Natural killer cell (primary cell): Measurements from ENCODE around the gene SH2D7. TPM values are rescaled to one million over a fixed set of nuclear protein-coding genes. Genes with fewer than 3 reads are reported as not detected.

ENCODE experiments used
- ATAC-seq, 3 donors: fragments of 150-1000 bp in 2 of 3; fragments of 200-7000 bp in 1 of 3; cut with Tn5 transposase; 1 replicate in 1 of 3; 2 replicates in 2 of 3; pipeline ENCODE4 v1.10.0; 2021; ENCODE audit warnings: mild to moderate bottlenecking in 2 of 3, moderate library complexity in 2 of 3
- DNase-seq, 2 donors: peaks; one replicate each; pipeline versions ENCODE4 v3.0.0 to v3.0.0-alpha.2; 2013 to 2021; ENCODE audit warnings: mixed read lengths in 1 of 2
- H3K27ac ChIP-seq: one replicate; pipeline ENCODE4 v1.5.1; 2013; ENCODE audit warnings: mild to moderate bottlenecking, low read length
- H3K27me3 ChIP-seq: one replicate; pipeline ENCODE4 v1.6.1; 2013; ENCODE audit warnings: low read length; ENCODE audit not compliant: control insufficient read depth, insufficient read depth
- H3K36me3 ChIP-seq: one replicate; pipeline ENCODE4 v1.6.1; 2013; ENCODE audit warnings: low read length; ENCODE audit not compliant: control insufficient read depth, insufficient read depth
- H3K4me1 ChIP-seq: one replicate; pipeline ENCODE4 v1.6.1; 2013; ENCODE audit warnings: low read length; ENCODE audit not compliant: control insufficient read depth, insufficient read depth
- H3K4me3 ChIP-seq: one replicate; pipeline ENCODE4 v1.5.1; 2013; ENCODE audit warnings: low read length
- H3K9me3 ChIP-seq: one replicate; pipeline ENCODE4 v1.6.1; 2013; ENCODE audit warnings: low read length; ENCODE audit not compliant: control insufficient read depth, insufficient read depth
- H3K27ac Mint-ChIP-seq, 2 donors: one replicate each; pipeline ENCODE4 v1.8.0; 2022; ENCODE audit warnings: mild to moderate bottlenecking in 2 of 2, mixed read lengths in 2 of 2, moderate library complexity in 1 of 2
- H3K27me3 Mint-ChIP-seq, 2 donors: one replicate each; pipeline ENCODE4 v1.8.0; 2022; ENCODE audit warnings: low read depth in 2 of 2, mixed read lengths in 2 of 2
- H3K36me3 Mint-ChIP-seq: one replicate; pipeline ENCODE4 v1.8.0; 2022; ENCODE audit warnings: mixed read lengths
- H3K4me1 Mint-ChIP-seq, 2 donors: one replicate each; pipeline ENCODE4 v1.8.0; 2022; ENCODE audit warnings: mixed read lengths in 2 of 2
- H3K4me3 Mint-ChIP-seq: one replicate; pipeline ENCODE4 v1.8.0; 2022; ENCODE audit warnings: mild to moderate bottlenecking, moderate library complexity, mixed read lengths
- H3K9me3 Mint-ChIP-seq, 2 donors: one replicate each; pipeline ENCODE4 v1.8.0; 2022; ENCODE audit warnings: mixed read lengths in 2 of 2
- CTCF ChIP-seq: fragments of 200-600 bp; IDR thresholded peaks from one replicate; pipeline ENCODE4 v1.8.0; 2022; ENCODE audit warnings: antibody characterized with exemption
- WGBS: methylation state at CpG from one replicate; pipeline ENCODE4 v1.1.7; 2013; ENCODE audit warnings: missing lambda C conversion rate; ENCODE audit not compliant: insufficient coverage; 5-methylcytosine and 5-hydroxymethylcytosine counted together
- intact Hi-C: fragments of 100-400 bp; cut with micrococcal nuclease; formaldehyde crosslinking; loops from one replicate; pipeline ENCODE4 v1.14.2; 2022
- total RNA-seq, 4 donors: library from RNA; stranded (reverse); fragments of 120-200 nt in 1 of 4; gene quantifications; one replicate each; pipeline versions ENCODE4 v1.2.3 to v1.2.4, GENCODE V29; 2013 to 2022

SH2D7 gene
- total RNA-seq, 3 donors from 2014 or later (not counting 1 experiment from before 2014, with no cell fraction given), result not detected

- Histone ChIP-seq H3K4me3 (no peak overlapping the region), H3K36me3 (no peaks in the 10 kb centered on the region), H3K27me3 (no peaks in the 10 kb centered on the region), H3K9me3 (no peaks in the 10 kb centered on the region), H3K4me1 (peaks cover 55% of the 10 kb centered on the region), H3K27ac (no peak overlapping the region)
- no peaks in the 10 kb centered on the region for H3K36me3 Mint-ChIP-seq
- TF ChIP-seq CTCF, result no peak
- no peaks in the 10 kb centered on the region for H3K27me3 Mint-ChIP-seq
- ATAC-seq (no peak), DNase-seq (no peak)
- intact Hi-C loops, result no loop called here
- no peaks in the 10 kb centered on the region for H3K9me3 Mint-ChIP-seq
- H3K27ac Mint-ChIP-seq, result peak overlapping the region; percentile 11 to 67
- no peak overlapping the region for H3K4me3 Mint-ChIP-seq
- 90% methylated on average over 4 of the region's 5 CpGs for WGBS
- H3K4me1 Mint-ChIP-seq, result peaks cover 36 to 45% of the 10 kb centered on the region in 2 donors
These were observed 19.1 kb upstream of the SH2D7 start for GRCh38 chr15:78073046-78073787.

GRCh38 chr15:78075490-78076230 is 16.7 kb upstream of the SH2D7 start:
- H3K27me3 ChIP-seq, result no peaks in the 10 kb centered on the region
- H3K4me1 Mint-ChIP-seq, result peaks cover 36 to 45% of the 10 kb centered on the region in 2 donors
- TF ChIP-seq CTCF, result no peak
- H3K4me3 Mint-ChIP-seq, result peak overlapping the region; percentile 98
- intact Hi-C loops, result no loop called here
- H3K4me1 ChIP-seq, result peaks cover 31% of the 10 kb centered on the region
- H3K27ac ChIP-seq, result no peak overlapping the region
- H3K36me3 Mint-ChIP-seq, result no peaks in the 10 kb centered on the region
- no peaks in the 10 kb centered on the region for H3K36me3 ChIP-seq
- WGBS, result 58% methylated on average over 7 of the region's 7 CpGs
- H3K27me3 Mint-ChIP-seq, result no peaks in the 10 kb centered on the region
- H3K27ac Mint-ChIP-seq, result peak overlapping the region; percentile 80 to 92
- H3K9me3 ChIP-seq, result no peaks in the 10 kb centered on the region
- no peak for DNase-seq
- H3K4me3 ChIP-seq, result peak overlapping the region; percentile 86
- ATAC-seq, result no peak
- H3K9me3 Mint-ChIP-seq, result no peaks in the 10 kb centered on the region

GRCh38 chr15:78076231-78077052 is 15.9 kb upstream of the SH2D7 start:
- Mint-ChIP-seq H3K27me3 (no peaks in the 10 kb centered on the region), H3K4me3 (peak overlapping the region; percentile 98), H3K36me3 (no peaks in the 10 kb centered on the region), H3K9me3 (no peaks in the 10 kb centered on the region), H3K4me1 (peaks cover 36 to 45% of the 10 kb centered on the region in 2 donors), H3K27ac (peak overlapping the region; percentile 80 to 92)
- no peaks in the 10 kb centered on the region for H3K9me3 ChIP-seq
- intact Hi-C loops, result loop anchor here (1.0 kb wide), 1 partner anchor 42 kb away; no protein-coding TSS in a partner anchor
- peak in 1 of 2 donors; percentile 46 for DNase-seq
- ATAC-seq, result peak; percentile 7 to 12 (median 11)
- H3K4me3 ChIP-seq, result peak overlapping the region; percentile 86
- H3K4me1 ChIP-seq, result peaks cover 30% of the 10 kb centered on the region
- no peak for TF ChIP-seq CTCF
- no peaks in the 10 kb centered on the region for H3K36me3 ChIP-seq
- no peaks in the 10 kb centered on the region for H3K27me3 ChIP-seq
- WGBS, result 43% methylated on average over 16 of the region's 17 CpGs
- H3K27ac ChIP-seq, result peak overlapping the region; percentile 73
